K562 (cell line): ENCODE results near the gene TUT4. TPM values are rescaled to one million over a fixed set of nuclear protein-coding genes. Genes with fewer than 3 reads are reported as not detected.

Experiments
- TFE3 ChIP-seq: fragments of 450-650 bp; formaldehyde crosslinking; IDR thresholded peaks from 2 replicates; pipeline ENCODE4 v1.4.0; 2020; ENCODE audit warnings: mild to moderate bottlenecking, mixed read lengths
- ZNF384 ChIP-seq: IDR thresholded peaks from 2 replicates; pipeline ENCODE4 v1.6.1; 2012; ENCODE audit warnings: low read depth, low read length, improper control_type of control experiment
- ZNF77 ChIP-seq: fragments of 250-450 bp; sonication (Bioruptor Pico); IDR thresholded peaks from 2 replicates; pipeline ENCODE4 v1.5.0; 2020
- polyA plus RNA-seq, 8 experiments: library from polyadenylated mRNA; depleted of rRNA in 4 of 8; stranded (reverse) in 5 of 8; unstranded in 3 of 8; fragments of >200 nt; fragmentation: Nextera tagmentation in 2 of 8; fragmentation: Illumina TruSeq in 1 of 8; extraction: Ambion mirVana in 2 of 8; extraction: Trizol in 1 of 8; gene quantifications; 2 replicates each; pipeline versions ENCODE4 v1.2.1 to v1.2.3, GENCODE V29; 2011 to 2014; ENCODE audit warnings: inconsistent platforms in 1 of 8, missing spikeins in 1 of 8
- total RNA-seq, 7 experiments: library from RNA; depleted of rRNA in 6 of 7; stranded (reverse); fragments of >200 nt in 6 of 7; fragmentation: Illumina TruSeq in 2 of 7; extraction: Trizol in 2 of 7; gene quantifications; 2 replicates each; pipeline versions ENCODE4 v1.2.1 to v1.2.3, GENCODE V29; 2011 to 2021; ENCODE audit warnings: low replicate concordance in 1 of 7
- TF ChIP-seq, protein P1 (sequence below): fragments of 250-450 bp; sonication (Bioruptor Pico); IDR thresholded peaks from 2 replicates; pipeline ENCODE4 v1.5.0; 2020; ENCODE audit warnings: mild to moderate bottlenecking, borderline replicate concordance
- TF ChIP-seq, protein P2 (sequence below): fragments of 450-650 bp; IDR thresholded peaks from 2 replicates; pipeline ENCODE4 v1.6.1; 2018; ENCODE audit not compliant: partially characterized antibody

Gene TUT4
- total and polyA plus RNA-seq, 9 of the 15 experiments (the other 6 are each of a cell fraction or from before 2014, with no cell fraction given): 15.8 to 53.5 (median 36.7) TPM

DNA sequence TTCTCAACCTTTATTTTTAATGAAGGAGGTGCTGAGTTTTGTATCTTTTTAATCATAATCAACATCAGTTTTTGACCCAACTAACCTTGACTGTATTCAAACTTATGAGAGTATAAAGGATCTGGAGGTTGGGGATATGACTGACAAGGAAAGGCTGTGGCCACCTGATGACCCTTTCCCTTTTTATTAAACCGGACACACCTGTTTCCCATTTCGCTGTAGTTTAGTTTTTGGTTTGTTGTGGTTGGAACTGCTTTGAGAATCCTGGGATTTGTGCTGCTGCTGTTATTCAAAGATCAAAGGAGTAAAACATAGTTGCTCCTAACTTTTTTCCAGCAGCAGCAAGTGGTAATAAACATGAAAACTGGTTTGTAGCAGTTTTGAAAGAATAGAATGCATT is 136.1 kb downstream of the TUT4 start (continued):
- TF ChIP-seq, protein P1, sequence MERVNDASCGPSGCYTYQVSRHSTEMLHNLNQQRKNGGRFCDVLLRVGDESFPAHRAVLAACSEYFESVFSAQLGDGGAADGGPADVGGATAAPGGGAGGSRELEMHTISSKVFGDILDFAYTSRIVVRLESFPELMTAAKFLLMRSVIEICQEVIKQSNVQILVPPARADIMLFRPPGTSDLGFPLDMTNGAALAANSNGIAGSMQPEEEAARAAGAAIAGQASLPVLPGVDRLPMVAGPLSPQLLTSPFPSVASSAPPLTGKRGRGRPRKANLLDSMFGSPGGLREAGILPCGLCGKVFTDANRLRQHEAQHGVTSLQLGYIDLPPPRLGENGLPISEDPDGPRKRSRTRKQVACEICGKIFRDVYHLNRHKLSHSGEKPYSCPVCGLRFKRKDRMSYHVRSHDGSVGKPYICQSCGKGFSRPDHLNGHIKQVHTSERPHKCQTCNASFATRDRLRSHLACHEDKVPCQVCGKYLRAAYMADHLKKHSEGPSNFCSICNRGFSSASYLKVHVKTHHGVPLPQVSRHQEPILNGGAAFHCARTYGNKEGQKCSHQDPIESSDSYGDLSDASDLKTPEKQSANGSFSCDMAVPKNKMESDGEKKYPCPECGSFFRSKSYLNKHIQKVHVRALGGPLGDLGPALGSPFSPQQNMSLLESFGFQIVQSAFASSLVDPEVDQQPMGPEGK (CRISPR knock-in tag): no peak
- TF ChIP-seq, protein P2, sequence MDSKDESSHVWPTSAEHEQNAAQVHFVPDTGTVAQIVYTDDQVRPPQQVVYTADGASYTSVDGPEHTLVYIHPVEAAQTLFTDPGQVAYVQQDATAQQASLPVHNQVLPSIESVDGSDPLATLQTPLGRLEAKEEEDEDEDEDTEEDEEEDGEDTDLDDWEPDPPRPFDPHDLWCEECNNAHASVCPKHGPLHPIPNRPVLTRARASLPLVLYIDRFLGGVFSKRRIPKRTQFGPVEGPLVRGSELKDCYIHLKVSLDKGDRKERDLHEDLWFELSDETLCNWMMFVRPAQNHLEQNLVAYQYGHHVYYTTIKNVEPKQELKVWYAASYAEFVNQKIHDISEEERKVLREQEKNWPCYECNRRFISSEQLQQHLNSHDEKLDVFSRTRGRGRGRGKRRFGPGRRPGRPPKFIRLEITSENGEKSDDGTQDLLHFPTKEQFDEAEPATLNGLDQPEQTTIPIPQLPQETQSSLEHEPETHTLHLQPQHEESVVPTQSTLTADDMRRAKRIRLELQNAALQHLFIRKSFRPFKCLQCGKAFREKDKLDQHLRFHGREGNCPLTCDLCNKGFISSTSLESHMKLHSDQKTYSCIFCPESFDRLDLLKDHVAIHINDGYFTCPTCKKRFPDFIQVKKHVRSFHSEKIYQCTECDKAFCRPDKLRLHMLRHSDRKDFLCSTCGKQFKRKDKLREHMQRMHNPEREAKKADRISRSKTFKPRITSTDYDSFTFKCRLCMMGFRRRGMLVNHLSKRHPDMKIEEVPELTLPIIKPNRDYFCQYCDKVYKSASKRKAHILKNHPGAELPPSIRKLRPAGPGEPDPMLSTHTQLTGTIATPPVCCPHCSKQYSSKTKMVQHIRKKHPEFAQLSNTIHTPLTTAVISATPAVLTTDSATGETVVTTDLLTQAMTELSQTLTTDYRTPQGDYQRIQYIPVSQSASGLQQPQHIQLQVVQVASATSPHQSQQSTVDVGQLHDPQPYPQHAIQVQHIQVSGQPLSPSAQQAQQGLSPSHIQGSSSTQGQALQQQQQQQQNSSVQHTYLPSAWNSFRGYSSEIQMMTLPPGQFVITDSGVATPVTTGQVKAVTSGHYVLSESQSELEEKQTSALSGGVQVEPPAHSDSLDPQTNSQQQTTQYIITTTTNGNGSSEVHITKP: no peak
- TF ChIP-seq TFE3 (CRISPR knock-in tag) (no peak), ZNF77 (CRISPR knock-in tag) (no peak), ZNF384 (no peak)
